Mucosa of stomach (tissue), 1 donor: ENCODE results near the gene CMTM4.
"Not testable (repeated sequence)": the region's sequence is repeated elsewhere in the genome, so short reads cannot be mapped to it uniquely, and the experiment has no call there.

Source experiments
- H3K27me3 ChIP-seq: one replicate; pipeline ENCODE4 v1.7.0; 2013; ENCODE audit warnings: mild to moderate bottlenecking, low read length; ENCODE audit not compliant: control insufficient read depth, insufficient read depth
- H3K36me3 ChIP-seq: one replicate; pipeline ENCODE4 v1.7.0; 2013; ENCODE audit warnings: low read length; ENCODE audit not compliant: control insufficient read depth, insufficient read depth
- H3K4me1 ChIP-seq: one replicate; pipeline ENCODE4 v1.7.0; 2013; ENCODE audit warnings: mild to moderate bottlenecking, low read length; ENCODE audit not compliant: control insufficient read depth, insufficient read depth
- H3K4me3 ChIP-seq: one replicate; pipeline ENCODE4 v1.7.0; 2013; ENCODE audit warnings: low read length
- H3K9ac ChIP-seq: one replicate; pipeline ENCODE4 v1.7.0; 2013; ENCODE audit warnings: mild to moderate bottlenecking, low read length, moderate library complexity
- H3K9me3 ChIP-seq: one replicate; pipeline ENCODE4 v1.7.0; 2013; ENCODE audit warnings: mild to moderate bottlenecking, low read length, moderate library complexity; ENCODE audit not compliant: control insufficient read depth
- donor health status: Pancreatic carcinoma.

Gene CMTM4

GRCh38 chr16:66649167-66649566 lies 47.4 kb downstream of the CMTM4 start:
- no peaks in the 10 kb centered on the region for H3K9me3 ChIP-seq
- H3K27me3 ChIP-seq = no peaks in the 10 kb centered on the region
- H3K36me3 ChIP-seq = no peaks in the 10 kb centered on the region
- H3K9ac ChIP-seq = no peak overlapping the region
- peaks cover 43% of the 10 kb centered on the region for H3K4me1 ChIP-seq
- no peak overlapping the region for H3K4me3 ChIP-seq

GRCh38 chr16:66647866-66648265 lies 48.7 kb downstream of the CMTM4 start:
- H3K9me3 ChIP-seq = no peaks in the 10 kb centered on the region
- no peaks in the 10 kb centered on the region for H3K36me3 ChIP-seq
- no peak overlapping the region for H3K4me3 ChIP-seq
- no peaks in the 10 kb centered on the region for H3K27me3 ChIP-seq
- H3K9ac ChIP-seq = no peak overlapping the region
- H3K4me1 ChIP-seq = peaks cover 35% of the 10 kb centered on the region

- no peak overlapping the region for H3K4me3 ChIP-seq
- H3K27me3 ChIP-seq = no peaks in the 10 kb centered on the region
Observed at GRCh38 chr16:66641387-66641786, 55.2 kb downstream of the CMTM4 start.

GRCh38 chr16:66640724-66641314 lies 55.7 kb downstream of the CMTM4 start:
- H3K27me3 ChIP-seq = no peaks in the 10 kb centered on the region
- peaks cover 26% of the 10 kb centered on the region for H3K4me1 ChIP-seq
- no peaks in the 10 kb centered on the region for H3K9me3 ChIP-seq
- H3K9ac ChIP-seq = no peak overlapping the region
- H3K36me3 ChIP-seq = peaks cover 4% of the 10 kb centered on the region
- H3K4me3 ChIP-seq = no peak overlapping the region

More at GRCh38 chr16:66641387-66641786, 55.2 kb downstream of the CMTM4 start:
- peaks cover 2% of the 10 kb centered on the region for H3K36me3 ChIP-seq
- H3K9me3 ChIP-seq = no peaks in the 10 kb centered on the region
- H3K9ac ChIP-seq = no peak overlapping the region
- peaks cover 26% of the 10 kb centered on the region for H3K4me1 ChIP-seq

GRCh38 chr16:66639091-66639885 lies 57.3 kb downstream of the CMTM4 start:
- peaks cover 26% of the 10 kb centered on the region for H3K4me1 ChIP-seq
- H3K4me3 ChIP-seq = no peak overlapping the region
- H3K36me3 ChIP-seq = peaks cover 4% of the 10 kb centered on the region
- no peaks in the 10 kb centered on the region for H3K27me3 ChIP-seq
- no peak overlapping the region for H3K9ac ChIP-seq
- H3K9me3 ChIP-seq = no peaks in the 10 kb centered on the region

GRCh38 chr16:66637806-66638205 lies 58.7 kb downstream of the CMTM4 start:
- no peaks in the 10 kb centered on the region for H3K27me3 ChIP-seq
- peaks cover 31% of the 10 kb centered on the region for H3K4me1 ChIP-seq
- no peaks in the 10 kb centered on the region for H3K9me3 ChIP-seq
- no peak overlapping the region for H3K4me3 ChIP-seq
- H3K9ac ChIP-seq = no peak overlapping the region
- H3K36me3 ChIP-seq = peaks cover 4% of the 10 kb centered on the region

- no peak overlapping the region for H3K4me3 ChIP-seq
- H3K36me3 ChIP-seq = peaks cover 4% of the 10 kb centered on the region
- no peaks in the 10 kb centered on the region for H3K9me3 ChIP-seq
- peaks cover 39% of the 10 kb centered on the region for H3K4me1 ChIP-seq
- no peaks in the 10 kb centered on the region for H3K27me3 ChIP-seq
- no peak overlapping the region for H3K9ac ChIP-seq
Observed at GRCh38 chr16:66636199-66636598, 60.3 kb downstream of the CMTM4 start.

GRCh38 chr16:66635406-66635805 lies 61.1 kb downstream of the CMTM4 start:
- H3K4me3 ChIP-seq = no peak overlapping the region
- H3K9me3 ChIP-seq = no peaks in the 10 kb centered on the region
- H3K9ac ChIP-seq = no peak overlapping the region
- H3K4me1 ChIP-seq = peaks cover 39% of the 10 kb centered on the region
- H3K27me3 ChIP-seq = no peaks in the 10 kb centered on the region
- H3K36me3 ChIP-seq = peaks cover 4% of the 10 kb centered on the region

GRCh38 chr16:66634527-66635196 lies 61.9 kb downstream of the CMTM4 start:
- Histone ChIP-seq H3K9me3 (no peaks in the 10 kb centered on the region), H3K27me3 (no peaks in the 10 kb centered on the region), H3K36me3 (peaks cover 4% of the 10 kb centered on the region), H3K4me3 (no peak overlapping the region), H3K4me1 (peaks cover 37% of the 10 kb centered on the region), H3K9ac (no peak overlapping the region)

GRCh38 chr16:66631558-66631957 lies 65.0 kb downstream of the CMTM4 start:
- H3K9ac ChIP-seq, H3K36me3 ChIP-seq, H3K9me3 ChIP-seq, H3K27me3 ChIP-seq, H3K4me3 ChIP-seq: not testable (repeated sequence)
- peaks cover 15% of the 10 kb centered on the region for H3K4me1 ChIP-seq

GRCh38 chr16:66630561-66631260 lies 65.8 kb downstream of the CMTM4 start:
- H3K9me3 ChIP-seq, H3K36me3 ChIP-seq, H3K27me3 ChIP-seq, H3K4me3 ChIP-seq, H3K9ac ChIP-seq: not testable (repeated sequence)
- peaks cover 13% of the 10 kb centered on the region for H3K4me1 ChIP-seq

- Histone ChIP-seq H3K4me3 (no peak overlapping the region), H3K9ac (no peak overlapping the region), H3K27me3 (no peaks in the 10 kb centered on the region), H3K9me3 (no peaks in the 10 kb centered on the region), H3K4me1 (peaks cover 13% of the 10 kb centered on the region), H3K36me3 (no peaks in the 10 kb centered on the region)
Observed at GRCh38 chr16:66629856-66630255, 66.7 kb downstream of the CMTM4 start.
